GM23248 (cell line): ENCODE data around the gene LPIN1. TPM values are rescaled to one million over a fixed set of nuclear protein-coding genes. Genes with fewer than 3 reads are reported as not detected.

Experiments used
- DNase-seq: peaks from one replicate; pipeline ENCODE4 v3.0.0-alpha.2; 2015
- H2AFZ ChIP-seq: fragments of 200-600 bp; sonication (generic); 2 replicates; pipeline ENCODE4 v1.6.1; 2016; ENCODE audit warnings: antibody characterized with exemption
- H3F3A ChIP-seq: fragments of 200-600 bp; sonication (generic); 2 replicates; pipeline ENCODE4 v1.6.1; 2016; ENCODE audit warnings: mild to moderate bottlenecking, antibody characterized with exemption, mixed run types; ENCODE audit not compliant: insufficient read depth
- H3K27ac ChIP-seq: fragments of 200-600 bp; sonication (generic); 2 replicates; pipeline ENCODE4 v1.5.1; 2016; ENCODE audit warnings: mild to moderate bottlenecking
- H3K27me3 ChIP-seq: fragments of 200-600 bp; sonication (generic); replicated peaks from 2 replicates; pipeline ENCODE4 v1.6.1; 2016; ENCODE audit warnings: mild to moderate bottlenecking; ENCODE audit not compliant: insufficient read depth
- H3K36me3 ChIP-seq: fragments of 200-600 bp; sonication (generic); 2 replicates; pipeline ENCODE4 v1.6.1; 2016; ENCODE audit warnings: low read depth, mild to moderate bottlenecking
- H3K4me1 ChIP-seq: fragments of 200-600 bp; sonication (generic); 2 replicates; pipeline ENCODE4 v1.6.1; 2016; ENCODE audit warnings: mild to moderate bottlenecking; ENCODE audit not compliant: insufficient read depth
- H3K4me2 ChIP-seq: fragments of 200-600 bp; sonication (generic); one replicate; pipeline ENCODE4 v1.6.1; 2016; ENCODE audit warnings: mild to moderate bottlenecking; ENCODE audit not compliant: unreplicated experiment
- H3K4me3 ChIP-seq: fragments of 200-600 bp; sonication (generic); 2 replicates; pipeline ENCODE4 v1.5.1; 2016; ENCODE audit warnings: mild to moderate bottlenecking
- H3K79me2 ChIP-seq: fragments of 200-600 bp; sonication (generic); 2 replicates; pipeline ENCODE4 v1.6.1; 2016; ENCODE audit warnings: mild to moderate bottlenecking; ENCODE audit not compliant: insufficient read depth
- H3K9ac ChIP-seq: fragments of 200-600 bp; sonication (generic); 2 replicates; pipeline ENCODE4 v1.6.1; 2016; ENCODE audit warnings: mild to moderate bottlenecking
- H3K9me2 ChIP-seq: fragments of 200-600 bp; sonication (generic); 2 replicates; pipeline ENCODE4 v1.6.1; 2016; ENCODE audit warnings: mixed run types, mild to moderate bottlenecking, moderate library complexity; ENCODE audit not compliant: insufficient read depth
- H3K9me3 ChIP-seq: fragments of 200-600 bp; sonication (generic); one replicate; pipeline ENCODE4 v1.6.1; 2017; ENCODE audit warnings: low read depth
- H4K20me1 ChIP-seq: fragments of 200-600 bp; sonication (generic); 2 replicates; pipeline ENCODE4 v1.6.0; 2016; ENCODE audit not compliant: insufficient read depth
- EZH2 ChIP-seq: fragments of 200-600 bp; sonication (generic); IDR thresholded peaks from 2 replicates; pipeline ENCODE4 v1.6.1; 2018; ENCODE audit warnings: antibody characterized with exemption, mild to moderate bottlenecking; ENCODE audit not compliant: insufficient read depth, poor library complexity, severe bottlenecking
- EZH2phosphoT487 ChIP-seq: fragments of 200-600 bp; sonication (generic); IDR thresholded peaks from 2 replicates; pipeline ENCODE4 v1.6.1; 2018; ENCODE audit warnings: antibody characterized with exemption, moderate library complexity, mild to moderate bottlenecking, low read depth; ENCODE audit not compliant: insufficient read depth
- WGBS, 2 experiments: methylation state at CpG; one replicate each; pipeline ENCODE4 v1.1.6; 2015 to 2017; ENCODE audit warnings: low lambda C conversion rate in 2 of 2, low coverage in 1 of 2; ENCODE audit errors: missing lambda C conversion rate in 2 of 2; 5-methylcytosine and 5-hydroxymethylcytosine counted together
- in situ Hi-C: fragments of 300-500 bp; cut with MboI; formaldehyde crosslinking; loops from 2 replicates; pipeline ENCODE4 v1.15.0; 2020
- polyA plus RNA-seq: library from polyadenylated mRNA; unstranded; fragments of >200 nt; fragmentation: Nextera tagmentation; extraction: Ambion mirVana; gene quantifications from 2 replicates; pipeline ENCODE4 v1.2.1, GENCODE V29; 2016
- total RNA-seq: library from RNA; depleted of rRNA; stranded (reverse); fragments of >200 nt; shearing (Covaris generic); gene quantifications from 2 replicates; pipeline ENCODE4 v1.2.3, GENCODE V29; 2014

LPIN1 gene
- total and polyA plus RNA-seq, 2 experiments from 2014 or later, result 11.2 to 12.6 TPM

DNA sequence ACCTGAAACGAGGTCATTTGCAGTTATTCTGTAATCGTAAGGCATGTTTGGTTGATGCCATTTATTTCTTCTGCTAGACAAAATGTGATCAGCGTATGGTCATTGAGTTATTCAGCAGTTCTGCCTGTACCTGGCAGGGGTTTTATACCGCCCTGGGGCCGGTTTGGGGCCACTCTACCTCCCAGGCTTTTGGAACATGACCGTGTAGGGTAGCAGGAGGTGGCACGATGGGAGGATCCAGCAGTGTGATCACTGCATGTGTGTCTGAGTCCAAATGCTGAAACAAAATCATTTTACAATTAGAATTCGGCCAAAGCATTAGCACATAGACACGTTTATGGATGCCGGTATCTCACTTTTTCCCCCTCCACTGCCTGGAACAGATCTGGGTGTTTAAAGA, 26.7 kb downstream of the LPIN1 start:
- H3K36me3 ChIP-seq, result peaks cover 10% of the 10 kb centered on the region; the same call in 1 of the 2 replicates

GRCh38 chr2:11773747-11774525, 27.5 kb downstream of the LPIN1 start:
- Histone ChIP-seq H3K27me3 (no peaks in the 10 kb centered on the region), H3K4me2 (peak overlapping the region; percentile 87), H4K20me1 (no peaks in the 10 kb centered on the region), H3K4me3 (no peak overlapping the region), H3K27ac (no peak overlapping the region), H3K4me1 (peaks cover 17% of the 10 kb centered on the region), H3K9me3 (no peaks in the 10 kb centered on the region), H3K9ac (no peak overlapping the region), H3K9me2 (no peaks in the 10 kb centered on the region), H2AFZ (no peak overlapping the region), H3F3A (peaks cover 21% of the 10 kb centered on the region), H3K79me2 (no peaks in the 10 kb centered on the region), H3K36me3 (peaks cover 10% of the 10 kb centered on the region; the same call in 1 of the 2 replicates)
- in situ Hi-C loops, result no loop called here
- TF ChIP-seq EZH2phosphoT487, result no peak
- TF ChIP-seq EZH2, result no peak
- WGBS, 2 experiments, result 82 to 83% methylated on average over 7 of the region's 7 CpGs
- no peak for DNase-seq

More for the DNA sequence above, 26.7 kb downstream of the LPIN1 start:
- H3K4me3 ChIP-seq, result no peak overlapping the region
- no peaks in the 10 kb centered on the region for H3K9me2 ChIP-seq
- H3K79me2 ChIP-seq, result no peaks in the 10 kb centered on the region
- in situ Hi-C loops, result no loop called here
- H4K20me1 ChIP-seq, result no peaks in the 10 kb centered on the region
- no peak overlapping the region for H3K4me2 ChIP-seq
- WGBS, 2 experiments, result 75 to 76% methylated on average over 10 of the region's 10 CpGs
- H3K27me3 ChIP-seq, result no peaks in the 10 kb centered on the region
- DNase-seq, result no peak
- no peaks in the 10 kb centered on the region for H3K9me3 ChIP-seq
- peaks cover 17% of the 10 kb centered on the region for H3K4me1 ChIP-seq
- H3K9ac ChIP-seq, result no peak overlapping the region
- H2AFZ ChIP-seq, result no peak overlapping the region
- peaks cover 21% of the 10 kb centered on the region for H3F3A ChIP-seq
- TF ChIP-seq EZH2phosphoT487 (no peak), EZH2 (no peak)
- no peak overlapping the region for H3K27ac ChIP-seq

GRCh38 chr2:11774600-11774999, 28.2 kb downstream of the LPIN1 start:
- Histone ChIP-seq H3K9me2 (no peaks in the 10 kb centered on the region), H3K9ac (no peak overlapping the region), H3K4me2 (peak overlapping the region; percentile 87), H3K4me1 (peaks cover 17% of the 10 kb centered on the region), H3K27ac (peak overlapping the region; percentile 61; the same call in 1 of the 2 replicates), H3F3A (peaks cover 21% of the 10 kb centered on the region), H3K4me3 (no peak overlapping the region), H2AFZ (no peak overlapping the region), H3K36me3 (peaks cover 10% of the 10 kb centered on the region; the same call in 1 of the 2 replicates), H3K27me3 (no peaks in the 10 kb centered on the region), H3K79me2 (no peaks in the 10 kb centered on the region), H4K20me1 (no peaks in the 10 kb centered on the region), H3K9me3 (no peaks in the 10 kb centered on the region)
- in situ Hi-C loops, result no loop called here
- TF ChIP-seq EZH2 (no peak), EZH2phosphoT487 (no peak)
- peak; percentile 9 for DNase-seq
- 70 to 71% methylated on average over 7 of the region's 7 CpGs for WGBS, 2 experiments

DNA sequence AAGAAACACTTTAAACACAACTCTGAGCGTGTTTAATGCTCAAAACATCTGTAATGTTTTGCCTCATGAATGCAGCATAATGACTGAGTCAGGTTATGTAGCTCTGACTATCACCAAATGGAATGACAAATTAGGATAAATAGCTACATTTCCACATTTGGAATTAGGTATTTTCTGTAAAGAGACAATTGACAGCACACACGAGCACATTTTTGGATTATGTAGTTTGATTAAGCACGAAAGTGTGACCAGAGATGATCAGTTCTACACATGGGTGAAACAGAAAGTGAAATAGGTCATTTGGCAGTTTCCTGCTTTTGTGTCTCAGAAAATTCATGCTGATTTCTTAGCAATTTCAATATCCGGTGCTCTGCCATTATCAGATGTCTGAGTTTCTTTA, 29.0 kb downstream of the LPIN1 start:
- peak; percentile 78 for DNase-seq

More for the DNA sequence above, 29.0 kb downstream of the LPIN1 start:
- peaks cover 13% of the 10 kb centered on the region for H3K36me3 ChIP-seq
- H3K27me3 ChIP-seq, result no peaks in the 10 kb centered on the region
- in situ Hi-C loops, result no loop called here
- H3K9me3 ChIP-seq, result no peaks in the 10 kb centered on the region
- 13 to 14% methylated on average over 4 of the region's 4 CpGs for WGBS, 2 experiments
- peak overlapping the region; percentile 62 for H3K4me3 ChIP-seq
- TF ChIP-seq EZH2 (no peak), EZH2phosphoT487 (no peak)
- H3K9ac ChIP-seq, result peak overlapping the region; percentile 30; the same call in 1 of the 2 replicates
- H3K4me2 ChIP-seq, result peak overlapping the region; percentile 87
- peaks cover 17% of the 10 kb centered on the region for H3K4me1 ChIP-seq
- no peaks in the 10 kb centered on the region for H4K20me1 ChIP-seq
- peaks cover 21% of the 10 kb centered on the region for H3F3A ChIP-seq
- H3K9me2 ChIP-seq, result no peaks in the 10 kb centered on the region
- peak overlapping the region; percentile 61 for H3K27ac ChIP-seq
- H3K79me2 ChIP-seq, result no peaks in the 10 kb centered on the region
- no peak overlapping the region for H2AFZ ChIP-seq
